OCI-M1 (cell line): ENCODE measurements around the gene C1R.

Experiments
- DNase-seq: peaks from one replicate; lab custom pipeline; 2025; lab: John Stamatoyannopoulos, UW

The C1R gene

DNA sequence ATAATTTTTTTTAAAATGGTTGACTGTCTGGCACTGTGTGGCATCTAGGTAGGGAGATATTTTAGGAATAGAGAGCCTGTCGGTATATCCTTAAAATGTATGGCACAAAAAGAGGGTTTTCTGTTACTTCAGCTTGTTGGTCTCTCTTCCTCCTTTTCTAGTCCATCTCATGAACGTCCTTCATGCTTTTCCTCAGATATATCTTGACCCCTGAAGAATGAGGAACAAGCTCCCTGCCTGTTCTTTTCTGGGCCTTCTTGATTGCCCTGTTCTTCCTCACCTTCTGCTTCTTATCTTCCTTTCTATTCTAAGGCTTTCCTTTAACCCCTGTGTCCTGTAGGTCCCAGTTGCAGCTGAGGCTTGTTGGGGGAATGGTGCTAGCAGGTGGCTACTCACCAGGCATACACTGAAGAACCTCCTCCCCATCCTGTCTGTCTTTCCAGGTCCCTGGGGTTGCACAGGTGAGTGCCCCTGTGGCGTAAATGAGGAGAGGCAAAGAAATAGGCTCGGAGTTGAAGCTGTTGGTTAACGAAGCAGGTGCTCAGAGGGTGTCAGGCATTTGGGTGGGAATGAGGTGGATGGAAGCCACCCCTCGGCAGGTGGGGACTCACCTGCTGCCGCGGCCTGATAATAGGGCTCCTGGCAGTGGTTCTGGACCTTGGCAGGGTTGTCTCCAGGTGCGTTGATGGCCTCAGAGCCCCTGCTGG is 7.2 kb upstream of the C1R start:
- peak; percentile 62 for DNase-seq

- no peak for DNase-seq
Measured at GRCh38 chr12:7096979-7097378, 4.7 kb upstream of the C1R start.

DNA sequence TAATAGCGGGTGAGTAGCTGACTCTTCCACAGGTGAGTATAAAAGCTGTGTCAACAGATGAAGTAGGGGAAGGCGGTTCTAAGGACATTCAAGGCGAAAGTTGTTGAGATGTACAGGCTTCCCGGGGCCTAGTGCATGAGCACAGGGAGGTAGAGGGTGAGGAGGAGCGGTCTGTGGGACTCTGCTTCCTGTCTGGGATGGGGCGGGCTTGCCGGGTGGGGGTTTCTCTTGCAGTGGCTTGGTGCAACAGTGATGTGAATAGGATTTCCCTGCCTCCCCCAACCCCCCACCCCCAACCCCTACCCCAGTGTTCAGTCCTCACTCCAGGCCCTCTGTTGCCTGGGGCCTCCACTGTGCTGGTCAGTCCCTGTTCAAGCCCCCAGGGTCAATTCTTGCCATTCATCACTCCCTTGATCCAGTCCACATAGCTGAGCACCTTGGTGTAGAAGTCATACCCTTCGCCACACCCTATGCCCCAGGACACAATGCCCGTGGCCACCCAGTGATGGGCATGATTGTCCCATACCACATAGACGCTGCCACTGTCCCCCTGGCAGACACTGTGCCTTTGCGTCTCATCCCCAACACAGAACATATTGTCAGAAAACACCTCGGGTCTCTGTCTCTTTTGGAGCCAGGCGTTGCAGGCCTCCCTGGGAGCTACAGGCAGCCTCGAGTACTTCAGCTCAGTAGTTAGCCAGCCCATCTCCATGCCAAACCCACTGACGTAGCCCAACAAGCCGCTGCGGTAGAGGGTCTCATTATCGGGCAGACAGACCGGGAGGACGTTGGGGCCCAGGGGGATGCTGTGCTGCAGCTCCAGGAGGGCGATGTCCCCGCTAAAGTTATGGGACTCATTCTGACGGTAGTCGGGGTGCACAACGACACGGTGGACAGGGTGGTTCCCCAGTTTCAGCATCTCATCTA is 4.0 kb upstream of the C1R start:
- DNase-seq, result no peak

GRCh38 chr12:7093892-7094291 is 1.6 kb upstream of the C1R start:
- no peak for DNase-seq

DNA sequence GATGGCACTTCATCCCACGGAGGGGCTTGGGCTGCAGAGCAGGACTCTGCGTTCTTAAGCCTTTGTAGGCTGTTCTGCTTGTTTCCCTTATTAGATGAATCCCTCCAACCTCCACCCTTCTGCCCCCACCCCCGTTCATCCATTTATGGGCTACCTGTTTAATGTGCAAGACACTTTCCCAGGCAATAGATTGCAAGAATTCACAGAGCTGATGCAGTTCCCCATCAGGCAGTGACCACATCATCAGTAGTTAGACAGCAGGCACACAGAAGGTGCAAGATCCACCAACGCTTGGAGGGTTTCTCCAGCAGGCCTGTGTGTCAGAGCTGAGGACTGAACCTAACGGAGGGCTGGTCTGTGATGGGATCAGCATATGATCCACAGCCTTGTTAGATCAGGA is 1.2 kb upstream of the C1R start:
- DNase-seq, result no peak

- DNase-seq, result no peak
Measured at GRCh38 chr12:7092986-7093460, 778 bp upstream of the C1R start.

DNA sequence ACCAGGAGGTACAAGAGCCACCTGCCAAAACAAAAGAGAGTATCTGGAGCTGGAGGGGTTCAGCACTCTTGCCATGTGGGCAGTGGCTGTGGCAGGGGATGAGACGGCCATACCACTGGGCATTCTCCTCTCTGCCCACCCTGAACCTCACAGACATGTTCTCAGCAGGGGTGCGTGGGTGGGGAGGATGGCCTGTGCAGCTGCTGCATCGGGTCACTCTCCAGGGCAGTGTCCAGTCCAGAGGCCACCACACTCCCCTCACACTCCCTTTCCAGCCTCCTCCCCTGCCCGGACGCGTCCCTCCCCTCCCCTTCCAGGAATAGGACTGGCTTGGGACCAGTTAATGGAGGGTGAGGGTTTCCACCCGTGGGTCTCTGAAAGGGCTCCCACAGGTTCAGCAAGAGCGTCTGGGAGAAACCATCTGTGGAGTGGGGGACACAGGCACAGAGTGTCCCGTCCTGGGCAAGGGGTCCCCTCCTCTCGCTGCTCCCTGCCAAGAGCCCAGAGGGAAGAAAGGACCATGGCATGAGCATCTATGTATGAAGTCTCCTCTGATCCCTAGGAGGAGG is 501 bp downstream of the C1R start:
- DNase-seq, result no peak

- DNase-seq, result no peak
Measured at GRCh38 chr12:7091171-7091570, 1.1 kb downstream of the C1R start.

- DNase-seq, result no peak
Measured at GRCh38 chr12:7090222-7090998, 1.8 kb downstream of the C1R start.

GRCh38 chr12:7089196-7089871 is 2.9 kb downstream of the C1R start:
- no peak for DNase-seq

GRCh38 chr12:7083125-7083524 is 9.1 kb downstream of the C1R start:
- DNase-seq, result no peak

- DNase-seq, result no peak
Measured at GRCh38 chr12:7081037-7081436, 11.2 kb downstream of the C1R start.

- DNase-seq, result no peak
Measured at GRCh38 chr12:7079826-7080125, 12.5 kb downstream of the C1R start.

DNA sequence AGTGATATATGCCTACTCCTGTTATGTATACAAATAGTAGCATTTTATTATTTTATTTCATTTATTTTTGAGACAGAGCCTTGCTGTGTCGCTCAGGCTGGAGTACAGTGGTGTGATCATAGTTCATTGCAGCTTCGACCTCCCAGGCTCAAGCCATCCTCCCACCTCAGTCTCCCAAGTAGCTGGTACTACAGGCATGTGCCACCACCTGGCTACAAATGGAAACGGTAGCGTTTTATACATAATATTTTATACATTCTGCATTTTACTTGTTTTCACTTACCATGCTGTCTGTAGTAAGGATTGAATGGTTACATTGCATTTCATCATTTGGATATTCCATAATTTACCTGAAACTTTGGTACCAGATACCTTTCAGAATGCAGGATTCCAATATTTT is 14.1 kb downstream of the C1R start:
- peak; percentile 35 for DNase-seq

GRCh38 chr12:7076493-7076892 is 15.8 kb downstream of the C1R start:
- no peak for DNase-seq

DNA sequence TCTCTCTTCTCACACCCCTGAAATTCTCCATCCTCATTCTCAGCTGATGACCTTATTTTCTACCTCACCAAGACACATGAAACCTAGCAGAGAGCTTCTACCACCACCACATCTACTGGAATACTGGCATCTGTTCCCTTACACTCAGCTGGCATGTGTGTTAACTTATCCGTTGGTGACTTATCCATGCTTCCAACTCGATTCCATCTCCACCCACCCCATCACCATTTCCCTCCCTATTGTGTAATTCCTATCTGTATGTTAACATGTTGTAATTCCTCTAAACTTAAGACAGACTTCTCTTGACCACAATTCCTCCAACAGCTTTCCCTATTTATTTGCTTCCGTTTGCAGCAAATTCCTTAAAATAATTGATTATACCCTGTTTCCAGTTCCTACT is 16.3 kb downstream of the C1R start:
- DNase-seq, result no peak

- no peak for DNase-seq
Measured at GRCh38 chr12:7075518-7075917, 16.7 kb downstream of the C1R start.

DNA sequence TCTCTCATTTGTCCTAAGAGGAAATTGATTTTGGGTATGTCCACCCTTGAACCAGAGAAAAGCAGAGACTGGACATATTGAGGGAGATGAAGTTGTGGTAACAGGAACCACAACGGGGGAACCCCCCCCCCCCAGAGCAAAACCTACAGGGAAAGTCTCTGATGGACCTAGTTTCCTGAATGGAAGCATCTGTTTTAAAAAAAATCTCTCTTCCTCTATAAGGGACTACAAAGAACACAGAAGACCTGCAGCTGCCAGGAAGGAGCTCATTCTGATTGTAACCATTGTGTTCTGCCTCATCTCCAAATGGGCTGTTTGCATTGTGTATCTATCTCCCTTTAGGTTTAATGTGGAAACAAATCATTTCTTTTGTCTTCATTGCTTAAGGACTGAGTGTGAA is 18.3 kb downstream of the C1R start:
- DNase-seq, result no peak

DNA sequence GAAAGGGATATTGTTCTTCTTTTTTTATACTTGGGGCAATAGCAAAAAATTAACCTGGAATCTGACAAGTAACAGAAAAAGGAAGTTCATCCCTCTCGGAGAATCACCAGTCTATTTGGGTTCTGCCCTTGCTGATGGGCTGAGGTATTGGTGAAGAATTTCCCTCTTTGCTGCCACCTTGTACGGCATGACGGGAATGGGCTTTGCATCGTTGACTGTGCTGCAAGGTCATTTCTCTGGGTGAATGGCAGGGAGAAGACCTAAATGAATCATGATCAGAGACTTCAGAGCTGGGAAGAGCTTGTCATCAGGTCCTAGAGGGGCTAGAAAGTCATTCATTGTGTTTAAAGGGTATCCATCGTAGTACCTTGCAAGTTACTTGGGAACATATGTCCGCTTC is 19.7 kb downstream of the C1R start:
- DNase-seq, result no peak

DNA sequence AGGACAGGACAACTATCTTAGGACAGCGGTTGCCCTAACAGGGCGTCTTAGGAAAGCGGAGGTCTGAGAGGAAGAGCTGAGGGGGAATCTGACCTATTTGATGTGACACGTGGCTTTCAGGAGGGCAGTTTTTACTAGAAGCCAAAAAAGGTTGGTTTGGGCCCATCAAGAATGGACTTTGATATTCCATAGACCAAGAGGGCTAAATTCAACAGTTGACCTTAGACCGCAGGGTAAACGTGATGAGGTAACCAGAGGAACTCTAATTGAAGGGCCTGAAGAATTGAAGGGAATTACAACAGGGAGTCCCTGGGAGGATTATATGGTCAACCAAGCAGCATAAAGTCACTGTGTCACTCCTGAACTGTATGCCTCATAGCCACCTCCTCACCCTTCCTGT is 20.2 kb downstream of the C1R start:
- DNase-seq, result no peak

DNA sequence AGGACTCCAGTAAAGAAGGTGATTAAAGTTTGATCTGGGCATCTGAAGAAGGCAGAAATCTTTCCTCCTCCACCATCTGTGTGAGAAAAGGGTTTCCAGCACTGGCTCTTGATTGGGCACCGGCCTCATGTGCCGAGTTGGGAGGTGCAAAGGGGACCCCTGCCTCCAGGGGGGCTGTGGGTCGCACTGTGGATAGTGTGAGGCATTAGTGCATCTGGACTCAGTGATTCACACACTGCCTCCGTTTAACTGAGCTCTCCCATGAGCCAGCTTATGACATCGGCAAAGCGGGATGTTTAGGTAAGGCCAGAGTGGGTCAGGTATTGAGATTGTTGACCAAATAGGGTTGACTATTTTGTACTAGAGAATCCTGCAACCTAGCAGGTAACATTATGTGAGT is 22.9 kb downstream of the C1R start:
- no peak for DNase-seq

DNA sequence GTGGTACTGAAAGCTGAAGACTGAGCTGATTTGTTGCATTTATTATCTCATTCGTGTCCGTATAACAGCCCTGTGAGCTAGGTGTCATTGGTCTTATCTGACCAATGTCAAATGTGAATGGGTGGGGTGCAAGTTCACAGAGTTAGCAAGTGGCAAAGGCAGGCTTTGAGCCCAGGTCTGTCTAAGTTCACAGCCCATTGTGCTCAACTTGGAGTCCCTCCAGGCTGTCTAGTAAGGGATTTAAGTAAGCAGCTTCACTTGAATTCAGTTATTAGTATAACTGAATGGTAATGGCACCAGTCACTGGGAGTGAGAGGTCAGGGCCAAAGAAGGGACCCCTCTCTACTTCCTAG is 23.3 kb downstream of the C1R start:
- peak; percentile 42 for DNase-seq
